Measurements from ENCODE around the gene SMNDC1.
A peak's percentile ranks its signal among the peaks of the same experiment; 100 is the strongest.

Gene SMNDC1

GRCh38 chr10:110312206-110312605 lies 7.5 kb upstream of the SMNDC1 start:
- Histone ChIP-seq H3K9me3 (ENCODE audit: control insufficient read depth, low read length) (no peaks in the 10 kb centered on the region), H3K36me3 (ENCODE audit: control insufficient read depth, insufficient read depth, low read length) (no peaks in the 10 kb centered on the region), H3K27me3 (ENCODE audit: control insufficient read depth, insufficient read depth, low read length, poor library complexity, severe bottlenecking) (no peaks in the 10 kb centered on the region), H3K27ac (ENCODE audit: insufficient read depth, low read depth, low read length, poor library complexity, severe bottlenecking) (no peak overlapping the region), H3K4me3 (ENCODE audit: insufficient read depth, low read depth, low read length) (no peak overlapping the region), H3K4me1 (ENCODE audit: control insufficient read depth, insufficient read depth, low read length) (peaks cover 5% of the 10 kb centered on the region)
- WGBS, 2 experiments = 85 to 86% methylated on average over 2 of the region's 2 CpGs

- 6 to 29% methylated on average over 1 to 2 of the region's 3 CpGs for WGBS, 2 experiments
- no peak overlapping the region for H3K27ac ChIP-seq (ENCODE audit: insufficient read depth, low read depth, low read length, poor library complexity, severe bottlenecking)
- H3K27me3 ChIP-seq (ENCODE audit: control insufficient read depth, insufficient read depth, low read length, poor library complexity, severe bottlenecking) = no peaks in the 10 kb centered on the region
- no peak overlapping the region for H3K4me3 ChIP-seq (ENCODE audit: insufficient read depth, low read depth, low read length)
- no peaks in the 10 kb centered on the region for H3K36me3 ChIP-seq (ENCODE audit: control insufficient read depth, insufficient read depth, low read length)
- H3K4me1 ChIP-seq (ENCODE audit: control insufficient read depth, insufficient read depth, low read length) = peaks cover 5% of the 10 kb centered on the region
- H3K9me3 ChIP-seq (ENCODE audit: control insufficient read depth, low read length) = no peaks in the 10 kb centered on the region
These were observed 6.7 kb upstream of the SMNDC1 start for GRCh38 chr10:110311357-110311949.

GRCh38 chr10:110310741-110311140 lies 6.0 kb upstream of the SMNDC1 start:
- H3K27me3 ChIP-seq (ENCODE audit: control insufficient read depth, insufficient read depth, low read length, poor library complexity, severe bottlenecking) = no peaks in the 10 kb centered on the region
- H3K27ac ChIP-seq (ENCODE audit: insufficient read depth, low read depth, low read length, poor library complexity, severe bottlenecking) = no peak overlapping the region
- H3K9me3 ChIP-seq (ENCODE audit: control insufficient read depth, low read length) = no peaks in the 10 kb centered on the region
- peaks cover 5% of the 10 kb centered on the region for H3K4me1 ChIP-seq (ENCODE audit: control insufficient read depth, insufficient read depth, low read length)
- H3K36me3 ChIP-seq (ENCODE audit: control insufficient read depth, insufficient read depth, low read length) = no peaks in the 10 kb centered on the region
- no peak overlapping the region for H3K4me3 ChIP-seq (ENCODE audit: insufficient read depth, low read depth, low read length)
- WGBS, 2 experiments = 80 to 85% methylated on average over 3 of the region's 3 CpGs

- WGBS, 2 experiments = 92 to 95% methylated on average over 4 of the region's 4 CpGs
- H3K4me3 ChIP-seq (ENCODE audit: insufficient read depth, low read depth, low read length) = no peak overlapping the region
These were observed 3.1 kb upstream of the SMNDC1 start for GRCh38 chr10:110307805-110308204.

GRCh38 chr10:110306452-110306768 lies 1.7 kb upstream of the SMNDC1 start:
- no peak overlapping the region for H3K4me3 ChIP-seq (ENCODE audit: insufficient read depth, low read depth, low read length)
- no peaks in the 10 kb centered on the region for H3K27me3 ChIP-seq (ENCODE audit: control insufficient read depth, insufficient read depth, low read length, poor library complexity, severe bottlenecking)
- peaks cover 16% of the 10 kb centered on the region for H3K4me1 ChIP-seq (ENCODE audit: control insufficient read depth, insufficient read depth, low read length)
- 68% methylated on average over 2 of the region's 2 CpGs; no CpG with 5 or more reads in 1 of the 2 experiments for WGBS, 2 experiments
- H3K36me3 ChIP-seq (ENCODE audit: control insufficient read depth, insufficient read depth, low read length) = peaks cover 10% of the 10 kb centered on the region
- no peaks in the 10 kb centered on the region for H3K9me3 ChIP-seq (ENCODE audit: control insufficient read depth, low read length)
- H3K27ac ChIP-seq (ENCODE audit: insufficient read depth, low read depth, low read length, poor library complexity, severe bottlenecking) = no peak overlapping the region

More at GRCh38 chr10:110307805-110308204, 3.1 kb upstream of the SMNDC1 start:
- no peak overlapping the region for H3K27ac ChIP-seq (ENCODE audit: insufficient read depth, low read depth, low read length, poor library complexity, severe bottlenecking)
- H3K36me3 ChIP-seq (ENCODE audit: control insufficient read depth, insufficient read depth, low read length) = peaks cover 1% of the 10 kb centered on the region
- H3K9me3 ChIP-seq (ENCODE audit: control insufficient read depth, low read length) = no peaks in the 10 kb centered on the region
- H3K4me1 ChIP-seq (ENCODE audit: control insufficient read depth, insufficient read depth, low read length) = peaks cover 12% of the 10 kb centered on the region
- H3K27me3 ChIP-seq (ENCODE audit: control insufficient read depth, insufficient read depth, low read length, poor library complexity, severe bottlenecking) = no peaks in the 10 kb centered on the region

- H3K4me3 ChIP-seq (ENCODE audit: insufficient read depth, low read depth, low read length) = no peak overlapping the region
- no peak overlapping the region for H3K27ac ChIP-seq (ENCODE audit: insufficient read depth, low read depth, low read length, poor library complexity, severe bottlenecking)
- WGBS, 2 experiments = 78% methylated on average over 17 of the region's 17 CpGs
- no peaks in the 10 kb centered on the region for H3K9me3 ChIP-seq (ENCODE audit: control insufficient read depth, low read length)
- H3K36me3 ChIP-seq (ENCODE audit: control insufficient read depth, insufficient read depth, low read length) = peaks cover 10% of the 10 kb centered on the region
- peaks cover 13% of the 10 kb centered on the region for H3K4me1 ChIP-seq (ENCODE audit: control insufficient read depth, insufficient read depth, low read length)
- no peaks in the 10 kb centered on the region for H3K27me3 ChIP-seq (ENCODE audit: control insufficient read depth, insufficient read depth, low read length, poor library complexity, severe bottlenecking)
These were observed 1.2 kb upstream of the SMNDC1 start for GRCh38 chr10:110305767-110306451.

GRCh38 chr10:110304394-110304779 lies 333 bp downstream of the SMNDC1 start:
- H3K9me3 ChIP-seq (ENCODE audit: control insufficient read depth, low read length) = no peaks in the 10 kb centered on the region
- no peaks in the 10 kb centered on the region for H3K27me3 ChIP-seq (ENCODE audit: control insufficient read depth, insufficient read depth, low read length, poor library complexity, severe bottlenecking)
- WGBS, 2 experiments = 0% methylated on average over 42 of the region's 42 CpGs
- peak overlapping the region; percentile 82 for H3K27ac ChIP-seq (ENCODE audit: insufficient read depth, low read depth, low read length, poor library complexity, severe bottlenecking)
- H3K4me3 ChIP-seq (ENCODE audit: insufficient read depth, low read depth, low read length) = peak overlapping the region; percentile 76
- peaks cover 11% of the 10 kb centered on the region for H3K4me1 ChIP-seq (ENCODE audit: control insufficient read depth, insufficient read depth, low read length)
- H3K36me3 ChIP-seq (ENCODE audit: control insufficient read depth, insufficient read depth, low read length) = peaks cover 16% of the 10 kb centered on the region

GRCh38 chr10:110303681-110304080 lies 1.0 kb downstream of the SMNDC1 start:
- Histone ChIP-seq H3K27ac (ENCODE audit: insufficient read depth, low read depth, low read length, poor library complexity, severe bottlenecking) (no peak overlapping the region), H3K36me3 (ENCODE audit: control insufficient read depth, insufficient read depth, low read length) (peaks cover 23% of the 10 kb centered on the region), H3K9me3 (ENCODE audit: control insufficient read depth, low read length) (no peaks in the 10 kb centered on the region), H3K4me3 (ENCODE audit: insufficient read depth, low read depth, low read length) (peak overlapping the region; percentile 76), H3K4me1 (ENCODE audit: control insufficient read depth, insufficient read depth, low read length) (peaks cover 11% of the 10 kb centered on the region), H3K27me3 (ENCODE audit: control insufficient read depth, insufficient read depth, low read length, poor library complexity, severe bottlenecking) (no peaks in the 10 kb centered on the region)
- 14 to 15% methylated on average over 4 of the region's 4 CpGs for WGBS, 2 experiments

GRCh38 chr10:110300486-110300986 lies 4.2 kb downstream of the SMNDC1 start:
- Histone ChIP-seq H3K27ac (ENCODE audit: insufficient read depth, low read depth, low read length, poor library complexity, severe bottlenecking) (no peak overlapping the region), H3K36me3 (ENCODE audit: control insufficient read depth, insufficient read depth, low read length) (peaks cover 44% of the 10 kb centered on the region), H3K27me3 (ENCODE audit: control insufficient read depth, insufficient read depth, low read length, poor library complexity, severe bottlenecking) (no peaks in the 10 kb centered on the region), H3K4me1 (ENCODE audit: control insufficient read depth, insufficient read depth, low read length) (peaks cover 11% of the 10 kb centered on the region), H3K9me3 (ENCODE audit: control insufficient read depth, low read length) (no peaks in the 10 kb centered on the region), H3K4me3 (ENCODE audit: insufficient read depth, low read depth, low read length) (no peak overlapping the region)
- 95% methylated on average over 5 of the region's 5 CpGs for WGBS, 2 experiments

- Histone ChIP-seq H3K4me1 (ENCODE audit: control insufficient read depth, insufficient read depth, low read length) (no peaks in the 10 kb centered on the region), H3K9me3 (ENCODE audit: control insufficient read depth, low read length) (no peaks in the 10 kb centered on the region), H3K27me3 (ENCODE audit: control insufficient read depth, insufficient read depth, low read length, poor library complexity, severe bottlenecking) (no peaks in the 10 kb centered on the region), H3K27ac (ENCODE audit: insufficient read depth, low read depth, low read length, poor library complexity, severe bottlenecking) (no peak overlapping the region), H3K4me3 (ENCODE audit: insufficient read depth, low read depth, low read length) (no peak overlapping the region), H3K36me3 (ENCODE audit: control insufficient read depth, insufficient read depth, low read length) (peaks cover 65% of the 10 kb centered on the region)
- 98 to 100% methylated on average over 1 of the region's 1 CpG for WGBS, 2 experiments
These were observed 7.8 kb downstream of the SMNDC1 start for GRCh38 chr10:110296966-110297365.
